Sigmoid colon (tissue), 4 donors: ENCODE data around the gene ANXA3.

Source experiments
- POLR2A ChIP-seq, 2 donors: fragments of 450-650 bp; IDR thresholded peaks; one replicate each; pipeline ENCODE4 v1.6.1; 2016; ENCODE audit warnings: antibody characterized with exemption in 2 of 2, mild to moderate bottlenecking in 2 of 2, moderate library complexity in 2 of 2
- POLR2AphosphoS5 ChIP-seq, 4 donors: sonication (generic); formaldehyde crosslinking; IDR thresholded peaks; one replicate each; pipeline ENCODE4 v1.6.1; 2017; ENCODE audit warnings: antibody characterized with exemption in 4 of 4
- TF ChIP-seq, protein P1 (sequence below), 4 experiments: fragments of 450-650 bp in 3 of 4; fragments of 200-600 bp in 1 of 4; IDR thresholded peaks; one replicate each; pipeline ENCODE4 v1.5.1; 2016 to 2019; ENCODE audit warnings: antibody characterized with exemption in 4 of 4, mild to moderate bottlenecking in 3 of 4, moderate library complexity in 2 of 4

GRCh38 chr4:78528327-78528726, 23.2 kb upstream of the ANXA3 start:
- TF ChIP-seq, protein P1, sequence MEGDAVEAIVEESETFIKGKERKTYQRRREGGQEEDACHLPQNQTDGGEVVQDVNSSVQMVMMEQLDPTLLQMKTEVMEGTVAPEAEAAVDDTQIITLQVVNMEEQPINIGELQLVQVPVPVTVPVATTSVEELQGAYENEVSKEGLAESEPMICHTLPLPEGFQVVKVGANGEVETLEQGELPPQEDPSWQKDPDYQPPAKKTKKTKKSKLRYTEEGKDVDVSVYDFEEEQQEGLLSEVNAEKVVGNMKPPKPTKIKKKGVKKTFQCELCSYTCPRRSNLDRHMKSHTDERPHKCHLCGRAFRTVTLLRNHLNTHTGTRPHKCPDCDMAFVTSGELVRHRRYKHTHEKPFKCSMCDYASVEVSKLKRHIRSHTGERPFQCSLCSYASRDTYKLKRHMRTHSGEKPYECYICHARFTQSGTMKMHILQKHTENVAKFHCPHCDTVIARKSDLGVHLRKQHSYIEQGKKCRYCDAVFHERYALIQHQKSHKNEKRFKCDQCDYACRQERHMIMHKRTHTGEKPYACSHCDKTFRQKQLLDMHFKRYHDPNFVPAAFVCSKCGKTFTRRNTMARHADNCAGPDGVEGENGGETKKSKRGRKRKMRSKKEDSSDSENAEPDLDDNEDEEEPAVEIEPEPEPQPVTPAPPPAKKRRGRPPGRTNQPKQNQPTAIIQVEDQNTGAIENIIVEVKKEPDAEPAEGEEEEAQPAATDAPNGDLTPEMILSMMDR (IDR thresholded peaks at IDR 0.05): no peak
- TF ChIP-seq POLR2AphosphoS5 (IDR thresholded peaks at IDR 0.05): no peak
- no peak for TF ChIP-seq POLR2A (IDR thresholded peaks at IDR 0.05)
